Fibroblast of the aortic adventitia (primary cell): ENCODE results near the gene CPT1A. TPM values are rescaled to one million over a fixed set of nuclear protein-coding genes. Genes with fewer than 3 reads are reported as not detected.

Experiments
- DNase-seq: peaks from one replicate; pipeline ENCODE4 v3.0.0-alpha.2; 2010; ENCODE audit warnings: low read depth
- H3K4me3 ChIP-seq: 2 replicates; pipeline ENCODE4 v1.5.1; 2011; ENCODE audit warnings: low read depth, mild to moderate bottlenecking, control low read depth, low read length, moderate library complexity
- total RNA-seq: library from RNA; depleted of rRNA; stranded (reverse); fragments of >200 nt; gene quantifications from 2 replicates; pipeline ENCODE4 v1.2.3, GENCODE V29; 2012; ENCODE audit warnings: low replicate concordance
- TF ChIP-seq, protein P1 (sequence below): IDR thresholded peaks from 2 replicates; pipeline ENCODE4 v1.5.1; 2011; ENCODE audit warnings: mild to moderate bottlenecking, low read length, control low read depth, inconsistent platforms; ENCODE audit not compliant: insufficient read depth

The CPT1A gene
- total RNA-seq, 1 donor, result 45.6 TPM

DNA sequence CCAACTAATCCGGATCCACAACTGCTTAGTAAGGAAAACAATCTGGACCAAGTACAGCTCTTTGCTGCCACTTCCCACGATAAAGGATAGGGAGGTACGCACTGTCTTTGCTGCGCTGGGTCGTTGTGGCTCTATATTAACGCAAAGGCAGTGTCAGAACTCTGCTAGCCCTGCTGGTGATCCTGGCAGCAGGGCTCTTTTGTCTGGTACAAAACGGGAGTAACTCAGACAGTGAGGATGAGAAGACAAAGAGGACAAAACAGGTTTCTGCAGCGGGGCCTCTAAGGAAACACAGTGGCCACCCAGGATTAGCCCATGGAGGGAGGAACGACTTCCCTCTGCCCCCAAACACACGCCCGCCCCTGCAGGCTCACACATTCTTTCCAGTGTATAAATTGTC lies 131.3 kb downstream of the CPT1A start:
- DNase-seq, result no peak
- TF ChIP-seq, protein P1, sequence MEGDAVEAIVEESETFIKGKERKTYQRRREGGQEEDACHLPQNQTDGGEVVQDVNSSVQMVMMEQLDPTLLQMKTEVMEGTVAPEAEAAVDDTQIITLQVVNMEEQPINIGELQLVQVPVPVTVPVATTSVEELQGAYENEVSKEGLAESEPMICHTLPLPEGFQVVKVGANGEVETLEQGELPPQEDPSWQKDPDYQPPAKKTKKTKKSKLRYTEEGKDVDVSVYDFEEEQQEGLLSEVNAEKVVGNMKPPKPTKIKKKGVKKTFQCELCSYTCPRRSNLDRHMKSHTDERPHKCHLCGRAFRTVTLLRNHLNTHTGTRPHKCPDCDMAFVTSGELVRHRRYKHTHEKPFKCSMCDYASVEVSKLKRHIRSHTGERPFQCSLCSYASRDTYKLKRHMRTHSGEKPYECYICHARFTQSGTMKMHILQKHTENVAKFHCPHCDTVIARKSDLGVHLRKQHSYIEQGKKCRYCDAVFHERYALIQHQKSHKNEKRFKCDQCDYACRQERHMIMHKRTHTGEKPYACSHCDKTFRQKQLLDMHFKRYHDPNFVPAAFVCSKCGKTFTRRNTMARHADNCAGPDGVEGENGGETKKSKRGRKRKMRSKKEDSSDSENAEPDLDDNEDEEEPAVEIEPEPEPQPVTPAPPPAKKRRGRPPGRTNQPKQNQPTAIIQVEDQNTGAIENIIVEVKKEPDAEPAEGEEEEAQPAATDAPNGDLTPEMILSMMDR, result no peak
- H3K4me3 ChIP-seq, result no peak overlapping the region

DNA sequence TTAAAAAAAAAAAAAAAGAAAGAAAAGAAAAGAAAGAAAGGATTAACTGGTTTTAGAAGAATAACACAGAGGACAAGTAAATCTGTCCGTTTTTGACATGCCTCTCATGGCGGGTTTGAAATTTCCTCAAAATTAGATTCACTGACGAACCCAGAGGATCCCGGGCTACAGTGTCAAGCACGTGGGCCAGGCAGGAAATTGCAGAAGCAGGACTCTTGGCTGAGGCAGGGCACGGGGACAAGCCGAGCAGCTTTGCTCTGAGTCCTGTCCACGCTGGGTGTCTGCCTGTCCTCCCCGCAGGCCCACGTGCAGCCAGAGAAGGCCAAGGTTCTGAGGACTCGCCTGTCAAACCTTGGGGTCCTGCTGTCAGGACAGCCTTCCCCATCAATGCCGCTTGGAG lies 132.7 kb downstream of the CPT1A start:
- TF ChIP-seq, protein P1, result no peak
- DNase-seq, result no peak
- no peak overlapping the region for H3K4me3 ChIP-seq

DNA sequence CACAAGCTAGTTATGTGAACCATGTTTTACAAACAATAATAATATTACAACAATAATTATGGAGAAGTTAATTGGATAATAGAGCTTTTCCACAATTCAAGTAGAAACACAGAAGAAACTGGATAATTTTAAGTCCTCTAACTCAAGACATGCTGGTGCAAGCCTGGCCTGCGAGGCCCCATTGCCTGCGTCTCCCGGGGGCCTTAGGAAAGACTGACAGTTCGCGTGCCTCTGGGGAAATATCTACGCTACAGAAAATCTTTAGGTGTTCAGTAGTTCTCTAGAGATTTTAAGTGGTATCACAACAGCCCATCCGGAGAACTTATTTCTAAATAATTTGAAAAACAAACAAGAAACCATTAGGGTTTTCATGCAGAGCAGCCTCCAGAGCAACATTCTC lies 134.2 kb downstream of the CPT1A start:
- no peak for DNase-seq
- TF ChIP-seq, protein P1, result no peak
- H3K4me3 ChIP-seq, result no peak overlapping the region

DNA sequence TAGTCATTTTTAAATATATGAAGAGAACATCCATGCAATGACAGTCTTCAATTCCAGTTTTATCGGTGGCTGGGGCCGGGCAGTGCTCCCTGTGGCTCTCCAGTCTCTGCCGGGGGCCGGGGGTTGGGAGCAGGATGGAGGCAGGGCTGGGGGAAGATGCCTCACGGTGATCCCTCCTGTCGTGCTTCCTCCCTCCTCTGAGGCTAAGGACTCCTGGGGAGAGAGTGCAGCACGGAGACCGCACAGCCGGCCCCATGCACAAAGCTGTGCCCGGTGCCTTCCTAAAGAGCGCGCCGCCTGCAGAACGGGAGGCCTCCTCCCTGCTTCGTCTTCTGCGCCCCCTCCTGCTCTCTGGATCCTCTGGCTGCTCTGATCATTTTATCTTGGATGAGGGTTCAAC lies 136.8 kb downstream of the CPT1A start:
- H3K4me3 ChIP-seq, result no peak overlapping the region
- TF ChIP-seq, protein P1, result no peak
- DNase-seq, result no peak

Other genes starting within 250 kb of the CPT1A start
- not detected in 2 replicates for gene GAL, start 157.4 kb downstream of the CPT1A start, total RNA-seq
- gene TESMIN, start 90.4 kb downstream of the CPT1A start, total RNA-seq, result 1.2 TPM in 1 of 2 replicates, not detected in the other
- gene MRPL21, start 61.9 kb upstream of the CPT1A start, total RNA-seq, result 57.8 and 62.9 TPM in 2 replicates
- 10.8 and 11.0 TPM in 2 replicates for gene IGHMBP2, start 62.0 kb upstream of the CPT1A start, total RNA-seq
- not detected in 2 replicates for gene MRGPRD, start 139.1 kb upstream of the CPT1A start, total RNA-seq
- gene MRGPRF, start 171.3 kb upstream of the CPT1A start, total RNA-seq, result 34.3 and 41.8 TPM in 2 replicates
- gene TPCN2, start 207.0 kb upstream of the CPT1A start, total RNA-seq, result 10.3 and 11.1 TPM in 2 replicates